HG02970 (cell line): ENCODE results near the gene KCNAB1.

Experiments
- ATAC-seq: cut with Tn5 transposase; IDR thresholded peaks from one replicate; pipeline ENCODE4 v1.9.1; 2021; ENCODE audit warnings: mild to moderate bottlenecking, moderate library complexity, moderate number of reproducible peaks; ENCODE audit not compliant: unreplicated experiment, low FRiP score

The KCNAB1 gene

GRCh38 chr3:156425651-156426050 lies 305.3 kb downstream of the KCNAB1 start:
- no peak for ATAC-seq

- ATAC-seq, result no peak
Measured at GRCh38 chr3:156429125-156429524, 308.7 kb downstream of the KCNAB1 start.

- ATAC-seq, result no peak
Measured at GRCh38 chr3:156431334-156432124, 311.2 kb downstream of the KCNAB1 start.

- ATAC-seq, result no peak
Measured at GRCh38 chr3:156432563-156432962, 312.2 kb downstream of the KCNAB1 start.

- no peak for ATAC-seq
Measured at GRCh38 chr3:156433138-156433537, 312.8 kb downstream of the KCNAB1 start.

GRCh38 chr3:156433910-156434309 lies 313.5 kb downstream of the KCNAB1 start:
- ATAC-seq, result no peak

- no peak for ATAC-seq
Measured at GRCh38 chr3:156434921-156435320, 314.5 kb downstream of the KCNAB1 start.

- no peak for ATAC-seq
Measured at GRCh38 chr3:156443079-156443478, 322.7 kb downstream of the KCNAB1 start.

- no peak for ATAC-seq
Measured at GRCh38 chr3:156445117-156446090, 325.0 kb downstream of the KCNAB1 start.

- ATAC-seq, result no peak
Measured at GRCh38 chr3:156448300-156448699, 327.9 kb downstream of the KCNAB1 start.

GRCh38 chr3:156449710-156450574 lies 329.6 kb downstream of the KCNAB1 start:
- no peak for ATAC-seq

GRCh38 chr3:156455839-156456238 lies 335.5 kb downstream of the KCNAB1 start:
- no peak for ATAC-seq

GRCh38 chr3:156456771-156457224 lies 336.4 kb downstream of the KCNAB1 start:
- ATAC-seq, result no peak

GRCh38 chr3:156459434-156459833 lies 339.1 kb downstream of the KCNAB1 start:
- no peak for ATAC-seq

GRCh38 chr3:156460206-156460611 lies 339.8 kb downstream of the KCNAB1 start:
- ATAC-seq, result no peak

GRCh38 chr3:156461889-156462288 lies 341.5 kb downstream of the KCNAB1 start:
- ATAC-seq, result no peak

- ATAC-seq, result no peak
Measured at GRCh38 chr3:156463123-156463522, 342.7 kb downstream of the KCNAB1 start.

- ATAC-seq, result no peak
Measured at GRCh38 chr3:156465194-156465593, 344.8 kb downstream of the KCNAB1 start.

- ATAC-seq, result no peak
Measured at GRCh38 chr3:156469456-156469855, 349.1 kb downstream of the KCNAB1 start.

- no peak for ATAC-seq
Measured at GRCh38 chr3:156471431-156471830, 351.1 kb downstream of the KCNAB1 start.
